Neuron (in vitro differentiated cells): ENCODE results near the gene SNAPC4.

Experiments used
- H2AFZ ChIP-seq: one replicate; pipeline ENCODE4 v1.6.1; 2013; ENCODE audit warnings: low read depth, mild to moderate bottlenecking, inconsistent platforms, low read length, moderate library complexity
- H3K27me3 ChIP-seq: one replicate; pipeline ENCODE4 v1.6.1; 2013; ENCODE audit warnings: low read length; ENCODE audit not compliant: insufficient read depth
- H3K36me3 ChIP-seq: one replicate; pipeline ENCODE4 v1.6.1; 2013; ENCODE audit warnings: low read length; ENCODE audit not compliant: insufficient read depth
- H3K4me1 ChIP-seq: one replicate; pipeline ENCODE4 v1.6.1; 2013; ENCODE audit warnings: low read length; ENCODE audit not compliant: insufficient read depth
- H3K4me3 ChIP-seq: 2 replicates; pipeline ENCODE4 v1.5.1; 2013; ENCODE audit warnings: mild to moderate bottlenecking, low read length, moderate library complexity
- H3K9me3 ChIP-seq: one replicate; pipeline ENCODE4 v1.6.1; 2013; ENCODE audit warnings: low read length

SNAPC4 gene

GRCh38 chr9:136376457-136376856 is 23.5 kb downstream of the SNAPC4 start:
- Histone ChIP-seq H3K4me1 (peaks cover 22% of the 10 kb centered on the region), H3K9me3 (no peaks in the 10 kb centered on the region), H2AFZ (no peak overlapping the region), H3K27me3 (no peaks in the 10 kb centered on the region), H3K36me3 (peaks cover 29% of the 10 kb centered on the region), H3K4me3 (no peak overlapping the region)

GRCh38 chr9:136375096-136375495 is 24.9 kb downstream of the SNAPC4 start:
- peaks cover 22% of the 10 kb centered on the region for H3K4me1 ChIP-seq
- H3K4me3 ChIP-seq, result no peak overlapping the region
- H3K27me3 ChIP-seq, result no peaks in the 10 kb centered on the region
- no peaks in the 10 kb centered on the region for H3K9me3 ChIP-seq
- no peak overlapping the region for H2AFZ ChIP-seq
- H3K36me3 ChIP-seq, result peaks cover 16% of the 10 kb centered on the region

GRCh38 chr9:136374183-136374575 is 25.8 kb downstream of the SNAPC4 start:
- peaks cover 22% of the 10 kb centered on the region for H3K4me1 ChIP-seq
- no peak overlapping the region for H3K4me3 ChIP-seq
- H3K27me3 ChIP-seq, result no peaks in the 10 kb centered on the region
- H3K9me3 ChIP-seq, result no peaks in the 10 kb centered on the region
- H2AFZ ChIP-seq, result no peak overlapping the region
- peaks cover 8% of the 10 kb centered on the region for H3K36me3 ChIP-seq

- no peak within 1 kb of the TSS for H3K4me3 ChIP-seq
- H3K36me3 ChIP-seq, result peaks cover 5% of the 10 kb centered on the region
- H3K27me3 ChIP-seq, result no peaks in the 10 kb centered on the region
- H3K4me1 ChIP-seq, result peaks cover 22% of the 10 kb centered on the region
- no peak within 1 kb of the TSS for H2AFZ ChIP-seq
- no peaks in the 10 kb centered on the region for H3K9me3 ChIP-seq
These were observed 26.4 kb downstream of the SNAPC4 start, which contains the start of gene CARD9 for GRCh38 chr9:136373300-136374182. TSS of gene CARD9 (minus strand) at chr9:136373669. CDS start at chr9:136372078, 1,591 bp downstream.

- no peaks in the 10 kb centered on the region for H3K9me3 ChIP-seq
- H2AFZ ChIP-seq, result no peak overlapping the region
- no peaks in the 10 kb centered on the region for H3K27me3 ChIP-seq
- peaks cover 22% of the 10 kb centered on the region for H3K4me1 ChIP-seq
- H3K4me3 ChIP-seq, result no peak overlapping the region
- H3K36me3 ChIP-seq, result no peaks in the 10 kb centered on the region
These were observed 27.2 kb downstream of the SNAPC4 start for GRCh38 chr9:136372561-136373299.

GRCh38 chr9:136372006-136372405 is 28.0 kb downstream of the SNAPC4 start:
- Histone ChIP-seq H3K4me1 (peaks cover 22% of the 10 kb centered on the region), H3K27me3 (no peaks in the 10 kb centered on the region), H3K9me3 (no peaks in the 10 kb centered on the region), H2AFZ (no peak overlapping the region), H3K36me3 (no peaks in the 10 kb centered on the region), H3K4me3 (no peak overlapping the region)

- Histone ChIP-seq H3K4me1 (peaks cover 22% of the 10 kb centered on the region), H2AFZ (no peak overlapping the region), H3K36me3 (no peaks in the 10 kb centered on the region), H3K9me3 (no peaks in the 10 kb centered on the region), H3K27me3 (no peaks in the 10 kb centered on the region), H3K4me3 (no peak overlapping the region)
These were observed 28.5 kb downstream of the SNAPC4 start for GRCh38 chr9:136371533-136371880.

GRCh38 chr9:136370687-136371532 is 29.1 kb downstream of the SNAPC4 start:
- H3K9me3 ChIP-seq, result no peaks in the 10 kb centered on the region
- H3K4me3 ChIP-seq, result no peak overlapping the region
- H3K36me3 ChIP-seq, result no peaks in the 10 kb centered on the region
- no peak overlapping the region for H2AFZ ChIP-seq
- no peaks in the 10 kb centered on the region for H3K27me3 ChIP-seq
- peaks cover 22% of the 10 kb centered on the region for H3K4me1 ChIP-seq

- Histone ChIP-seq H3K36me3 (no peaks in the 10 kb centered on the region), H3K4me1 (peaks cover 22% of the 10 kb centered on the region), H3K27me3 (no peaks in the 10 kb centered on the region), H2AFZ (no peak overlapping the region), H3K4me3 (no peak overlapping the region), H3K9me3 (no peaks in the 10 kb centered on the region)
These were observed 29.9 kb downstream of the SNAPC4 start for GRCh38 chr9:136370037-136370436.

GRCh38 chr9:136368190-136368589 is 31.8 kb downstream of the SNAPC4 start:
- H3K4me1 ChIP-seq, result peaks cover 13% of the 10 kb centered on the region
- no peak overlapping the region for H3K4me3 ChIP-seq
- no peaks in the 10 kb centered on the region for H3K27me3 ChIP-seq
- H3K36me3 ChIP-seq, result no peaks in the 10 kb centered on the region
- no peak overlapping the region for H2AFZ ChIP-seq
- no peaks in the 10 kb centered on the region for H3K9me3 ChIP-seq

- Histone ChIP-seq H2AFZ (no peak overlapping the region), H3K4me3 (no peak overlapping the region)
These were observed 32.4 kb downstream of the SNAPC4 start for GRCh38 chr9:136367296-136368145.

GRCh38 chr9:136366826-136367225 is 33.1 kb downstream of the SNAPC4 start:
- Histone ChIP-seq H2AFZ (no peak overlapping the region), H3K27me3 (no peaks in the 10 kb centered on the region), H3K9me3 (no peaks in the 10 kb centered on the region), H3K4me1 (no peaks in the 10 kb centered on the region), H3K4me3 (no peak overlapping the region), H3K36me3 (no peaks in the 10 kb centered on the region)

More at GRCh38 chr9:136367296-136368145, 32.4 kb downstream of the SNAPC4 start:
- H3K27me3 ChIP-seq, result no peaks in the 10 kb centered on the region
- no peaks in the 10 kb centered on the region for H3K36me3 ChIP-seq
- no peaks in the 10 kb centered on the region for H3K9me3 ChIP-seq
- H3K4me1 ChIP-seq, result peaks cover 7% of the 10 kb centered on the region
